ENCODE results near the gene PTPRK.

GRCh38 chr6:128527375-128527774 is 7.0 kb upstream of the PTPRK start:
- TF ChIP-seq POLR2A (IDR thresholded peaks at IDR 0.05): no peak
- TF ChIP-seq CTCF (IDR thresholded peaks at IDR 0.05): no peak
